ENCODE measurements around the gene RAP1GAP.

- TF ChIP-seq CTCF (IDR thresholded peaks at IDR 0.05; ENCODE audit: poor library complexity, severe bottlenecking) (no peak), EZH2 (IDR thresholded peaks at IDR 0.05; ENCODE audit: borderline replicate concordance, insufficient read depth, low read length, poor library complexity, severe bottlenecking) (no peak), POLR2AphosphoS5 (IDR thresholded peaks at IDR 0.05) (no peak), MXI1 (conservative IDR thresholded peaks at IDR 0.05; ENCODE audit: poor library complexity, severe bottlenecking) (no peak), EP300 (conservative IDR thresholded peaks at IDR 0.05; ENCODE audit: poor library complexity, severe bottlenecking) (no peak), TAF1 (IDR thresholded peaks at IDR 0.05; ENCODE audit: low read depth) (no peak), REST (IDR thresholded peaks at IDR 0.05; ENCODE audit: borderline replicate concordance) (no peak)
Observed at GRCh38 chr1:21685946-21686678, 17.0 kb upstream of the RAP1GAP start.

Measured in neural cell (in vitro differentiated cells).